GM12801 (cell line): ENCODE measurements around the gene RAP1GAP.

Experiments used
- CTCF ChIP-seq: IDR thresholded peaks from one replicate; pipeline ENCODE4 v1.5.1; 2011; ENCODE audit warnings: control low read depth; ENCODE audit not compliant: insufficient read length; ENCODE audit errors: extremely low read depth

RAP1GAP gene

GRCh38 chr1:21593231-21593630, 75.9 kb downstream of the RAP1GAP start:
- no peak for TF ChIP-seq CTCF

- no peak for TF ChIP-seq CTCF
These were observed 76.9 kb downstream of the RAP1GAP start for GRCh38 chr1:21592086-21592865.

GRCh38 chr1:21590934-21591333, 78.2 kb downstream of the RAP1GAP start:
- no peak for TF ChIP-seq CTCF

GRCh38 chr1:21590126-21590880, 78.9 kb downstream of the RAP1GAP start:
- TF ChIP-seq CTCF, result no peak

GRCh38 chr1:21589618-21590017, 79.5 kb downstream of the RAP1GAP start:
- TF ChIP-seq CTCF, result no peak

GRCh38 chr1:21587602-21587953, 81.6 kb downstream of the RAP1GAP start:
- no peak for TF ChIP-seq CTCF

- TF ChIP-seq CTCF, result no peak
These were observed 82.1 kb downstream of the RAP1GAP start for GRCh38 chr1:21586846-21587601.
